Measurements from ENCODE around the gene CATSPER1.

Gene CATSPER1

DNA sequence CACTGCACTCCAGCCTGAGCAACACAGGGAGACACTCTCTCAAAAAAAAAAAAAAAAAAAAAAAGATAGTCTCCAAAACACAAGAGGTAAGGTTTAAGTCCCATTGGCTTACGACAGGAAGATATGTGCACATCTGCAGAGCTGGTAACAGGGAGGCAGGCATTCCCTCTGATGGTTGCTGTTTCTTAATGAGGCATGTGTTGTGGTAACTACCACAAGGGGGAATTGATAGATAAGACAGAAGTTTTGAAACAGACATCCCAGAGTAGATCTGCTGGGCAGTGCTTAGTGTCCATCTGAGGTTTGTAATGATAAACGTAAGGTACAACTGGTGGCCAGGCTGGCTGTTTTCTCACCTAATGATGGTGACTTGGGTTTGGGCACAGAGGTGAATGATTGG lies 29.0 kb downstream of the CATSPER1 start:
- peaks cover 42% of the 10 kb centered on the region for H3K36me3 ChIP-seq
- no peaks in the 10 kb centered on the region for H3K27me3 ChIP-seq (ENCODE audit: insufficient read depth, low read depth, severe bottlenecking)
- no peak overlapping the region for H3K27ac ChIP-seq
- TF ChIP-seq, protein P1, sequence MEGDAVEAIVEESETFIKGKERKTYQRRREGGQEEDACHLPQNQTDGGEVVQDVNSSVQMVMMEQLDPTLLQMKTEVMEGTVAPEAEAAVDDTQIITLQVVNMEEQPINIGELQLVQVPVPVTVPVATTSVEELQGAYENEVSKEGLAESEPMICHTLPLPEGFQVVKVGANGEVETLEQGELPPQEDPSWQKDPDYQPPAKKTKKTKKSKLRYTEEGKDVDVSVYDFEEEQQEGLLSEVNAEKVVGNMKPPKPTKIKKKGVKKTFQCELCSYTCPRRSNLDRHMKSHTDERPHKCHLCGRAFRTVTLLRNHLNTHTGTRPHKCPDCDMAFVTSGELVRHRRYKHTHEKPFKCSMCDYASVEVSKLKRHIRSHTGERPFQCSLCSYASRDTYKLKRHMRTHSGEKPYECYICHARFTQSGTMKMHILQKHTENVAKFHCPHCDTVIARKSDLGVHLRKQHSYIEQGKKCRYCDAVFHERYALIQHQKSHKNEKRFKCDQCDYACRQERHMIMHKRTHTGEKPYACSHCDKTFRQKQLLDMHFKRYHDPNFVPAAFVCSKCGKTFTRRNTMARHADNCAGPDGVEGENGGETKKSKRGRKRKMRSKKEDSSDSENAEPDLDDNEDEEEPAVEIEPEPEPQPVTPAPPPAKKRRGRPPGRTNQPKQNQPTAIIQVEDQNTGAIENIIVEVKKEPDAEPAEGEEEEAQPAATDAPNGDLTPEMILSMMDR (IDR thresholded peaks at IDR 0.05; ENCODE audit: low read depth, low read length): no peak
- H3K9me3 ChIP-seq (ENCODE audit: severe bottlenecking): no peaks in the 10 kb centered on the region
- no peak overlapping the region for H3K4me3 ChIP-seq (ENCODE audit: low read depth, low read length)
- no peak for DNase-seq

DNA sequence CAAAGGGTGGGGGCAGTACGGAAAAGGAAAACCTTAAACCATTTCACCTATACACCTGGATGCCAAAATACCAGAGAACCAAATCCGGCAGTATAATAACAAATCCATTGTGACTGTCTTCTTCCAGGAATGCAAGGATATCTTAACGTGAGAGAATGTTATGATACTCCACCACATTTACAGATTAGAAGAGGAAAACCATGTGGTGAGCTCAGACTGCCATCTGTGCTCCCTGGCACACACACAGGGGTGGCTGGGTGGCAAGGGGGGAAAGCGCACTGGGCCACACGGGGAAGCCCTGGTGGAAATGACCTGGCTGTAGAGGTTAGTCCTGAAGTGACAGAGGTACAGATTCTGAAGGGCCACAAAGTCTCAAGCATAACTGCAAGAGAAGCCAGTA lies 34.2 kb downstream of the CATSPER1 start:
- Histone ChIP-seq H3K4me3 (ENCODE audit: low read depth, low read length) (no peak overlapping the region), H3K27me3 (ENCODE audit: insufficient read depth, low read depth, severe bottlenecking) (no peaks in the 10 kb centered on the region), H3K36me3 (peaks cover 13% of the 10 kb centered on the region), H3K27ac (no peak overlapping the region), H3K9me3 (ENCODE audit: severe bottlenecking) (no peaks in the 10 kb centered on the region)
- TF ChIP-seq, protein P1 (IDR thresholded peaks at IDR 0.05; ENCODE audit: low read depth, low read length): no peak
- no peak for DNase-seq

DNA sequence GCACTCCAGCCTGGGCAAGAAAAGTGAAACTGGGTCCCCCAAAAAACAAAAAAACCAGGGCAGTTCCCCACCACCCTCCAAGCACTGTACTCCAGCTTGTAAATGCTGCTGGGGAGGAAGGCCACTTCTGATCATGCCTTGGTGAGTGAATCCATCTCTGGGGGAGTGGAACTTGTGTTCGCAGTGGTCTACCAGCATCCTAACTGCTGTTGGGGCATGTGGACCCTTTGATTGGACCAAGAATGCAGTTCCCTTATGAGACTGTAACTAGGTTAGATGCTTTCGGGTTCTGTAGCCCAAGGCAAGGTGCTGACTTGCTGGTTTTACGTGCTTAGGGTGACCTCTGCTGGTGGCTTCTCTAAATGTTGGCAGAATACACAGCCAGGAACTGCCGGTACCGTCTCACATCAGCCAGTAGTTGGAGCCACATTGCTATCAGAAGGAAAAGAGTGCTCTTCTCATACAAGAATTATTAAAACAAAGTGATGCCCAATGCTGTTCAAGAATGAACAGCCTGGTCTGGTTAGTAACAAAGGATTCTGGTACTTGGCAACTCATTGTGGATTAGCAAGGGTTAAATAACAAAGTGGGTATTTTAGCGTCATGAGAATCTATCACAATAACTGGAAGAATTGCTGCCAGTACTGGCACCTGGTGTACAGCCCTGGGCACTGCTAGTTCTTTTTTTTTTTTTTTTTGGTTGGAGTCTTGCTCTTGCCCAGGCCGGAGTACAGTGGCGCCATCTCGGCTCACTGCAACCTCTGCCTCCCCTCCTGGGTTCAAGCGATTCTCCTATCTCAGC lies 37.3 kb downstream of the CATSPER1 start:
- peaks cover 7% of the 10 kb centered on the region for H3K36me3 ChIP-seq
- no peaks in the 10 kb centered on the region for H3K9me3 ChIP-seq (ENCODE audit: severe bottlenecking)
- TF ChIP-seq, protein P1 (IDR thresholded peaks at IDR 0.05; ENCODE audit: low read depth, low read length): peak; percentile 87
- no peaks in the 10 kb centered on the region for H3K27me3 ChIP-seq (ENCODE audit: insufficient read depth, low read depth, severe bottlenecking)
- no peak overlapping the region for H3K4me3 ChIP-seq (ENCODE audit: low read depth, low read length)
- H3K27ac ChIP-seq: no peak overlapping the region
- DNase-seq: peak; percentile 91

DNA sequence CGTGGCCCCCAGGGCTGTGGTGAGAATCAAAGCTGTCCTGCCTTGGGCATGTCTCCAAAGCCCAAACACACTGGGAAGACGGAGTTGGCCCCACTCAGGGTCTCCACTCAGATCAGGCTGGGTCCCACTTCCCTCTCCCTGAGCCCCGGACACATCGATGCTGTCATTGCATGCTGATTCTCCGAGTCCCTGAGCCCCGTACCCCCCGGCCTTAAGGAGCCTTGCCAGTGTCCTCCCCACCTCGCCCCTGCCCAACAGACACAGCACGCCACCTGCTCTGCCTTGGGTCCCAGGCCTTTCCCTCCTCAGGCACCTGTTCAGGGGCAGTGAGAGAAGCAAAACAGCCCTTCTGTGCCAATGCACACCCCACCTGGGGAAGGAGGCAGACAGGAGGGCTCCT lies 38.9 kb downstream of the CATSPER1 start:
- Histone ChIP-seq H3K27ac (no peak overlapping the region), H3K9me3 (ENCODE audit: severe bottlenecking) (no peaks in the 10 kb centered on the region), H3K27me3 (ENCODE audit: insufficient read depth, low read depth, severe bottlenecking) (no peaks in the 10 kb centered on the region), H3K4me3 (ENCODE audit: low read depth, low read length) (no peak overlapping the region), H3K36me3 (peaks cover 7% of the 10 kb centered on the region)
- TF ChIP-seq, protein P1 (IDR thresholded peaks at IDR 0.05; ENCODE audit: low read depth, low read length): no peak
- no peak for DNase-seq

DNA sequence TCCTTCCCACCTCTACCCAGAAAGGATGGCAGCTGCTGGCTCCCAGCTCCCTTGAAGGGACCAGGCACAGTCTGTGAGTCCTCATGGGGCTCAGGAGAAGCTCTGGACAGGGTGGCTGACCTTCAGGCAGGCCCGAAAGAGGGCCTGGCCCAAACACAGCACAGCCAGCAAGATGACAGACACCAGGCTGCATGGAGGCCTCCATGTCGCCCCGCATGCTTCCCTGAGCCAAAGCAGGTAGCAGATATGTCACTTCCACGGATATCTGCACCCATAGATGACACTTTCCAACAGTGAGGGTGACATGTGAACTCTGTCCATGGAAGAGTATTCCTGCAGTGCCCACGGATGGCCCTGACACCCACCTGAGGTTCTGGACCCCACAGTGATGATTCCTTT lies 42.7 kb downstream of the CATSPER1 start:
- Histone ChIP-seq H3K36me3 (peaks cover 6% of the 10 kb centered on the region), H3K27ac (no peak overlapping the region), H3K27me3 (ENCODE audit: insufficient read depth, low read depth, severe bottlenecking) (no peaks in the 10 kb centered on the region), H3K9me3 (ENCODE audit: severe bottlenecking) (no peaks in the 10 kb centered on the region), H3K4me3 (ENCODE audit: low read depth, low read length) (no peak overlapping the region)
- TF ChIP-seq, protein P1 (IDR thresholded peaks at IDR 0.05; ENCODE audit: low read depth, low read length): no peak
- DNase-seq: no peak

All from WERI-Rb-1 (cell line).